Measurements from ENCODE around the gene NUDT13. TPM values are rescaled to one million over a fixed set of nuclear protein-coding genes. Genes with fewer than 3 reads are reported as not detected.

Gene NUDT13
- total and polyA plus RNA-seq, 9 of the 15 experiments (the other 6 are each of a cell fraction or from before 2014, with no cell fraction given), result 4.7 to 11.1 (median 5.6) TPM

GRCh38 chr10:73096449-73097304 is 13.6 kb upstream of the NUDT13 start, which contains the start of gene P4HA1 (continued):
- TF ChIP-seq IRF1 (CRISPR knock-in tag; IDR thresholded peaks at IDR 0.05; ENCODE audit: borderline replicate concordance) (peak; percentile 63; the same call in 1 of the 2 replicates), NR2C1 (IDR thresholded peaks at IDR 0.05) (no peak), NR2C1 (tag; IDR thresholded peaks at IDR 0.05) (no peak), ZNF23 (CRISPR knock-in tag; IDR thresholded peaks at IDR 0.05) (no peak), TARDBP (IDR thresholded peaks at IDR 0.05) (peak; percentile 100), SMARCE1 (IDR thresholded peaks at IDR 0.05) (peak; percentile 61; the same call in 1 of the 2 replicates), GABPB2 (CRISPR knock-in tag; conservative IDR thresholded peaks at IDR 0.05) (no peak), SMAD3 (CRISPR knock-in tag; conservative IDR thresholded peaks at IDR 0.05) (no peak), SIX5 (IDR thresholded peaks at IDR 0.05; ENCODE audit: borderline replicate concordance in 1 of 2, insufficient read depth in 1 of 2, low read depth in 1 of 2, low read length in 2 of 2) (no peak), SAFB2 (IDR thresholded peaks at IDR 0.05; ENCODE audit: borderline replicate concordance, low read depth, low read length, severe bottlenecking) (no peak), TCF7 (IDR thresholded peaks at IDR 0.05; ENCODE audit: borderline replicate concordance) (no peak), ZBTB17 (CRISPR knock-in tag; IDR thresholded peaks at IDR 0.05) (peak; percentile 77), ZBTB7A (IDR thresholded peaks at IDR 0.05; ENCODE audit: borderline replicate concordance, control insufficient read depth, low read depth, low read length) (peak; percentile 15; the same call in 1 of the 2 replicates), ATF3 (IDR thresholded peaks at IDR 0.05) (no peak), ATF3 (CRISPR knock-in tag; conservative IDR thresholded peaks at IDR 0.05) (peak; percentile 83), HNRNPK (IDR thresholded peaks at IDR 0.05; ENCODE audit: low read depth, low read length, poor library complexity, severe bottlenecking) (no peak), ARID4B (CRISPR knock-in tag; IDR thresholded peaks at IDR 0.05) (peak; percentile 91), EP300 (IDR thresholded peaks at IDR 0.05; ENCODE audit: low read length) (peak; percentile 34; the same call in 1 of the 2 replicates), ZNF146 (CRISPR knock-in tag; IDR thresholded peaks at IDR 0.05; ENCODE audit: unreplicated experiment) (no peak), RBM14 (IDR thresholded peaks at IDR 0.05; ENCODE audit: borderline replicate concordance, insufficient read depth, low read depth, low read length) (peak; percentile 77; the same call in 1 of the 2 replicates), LEF1 (IDR thresholded peaks at IDR 0.05) (no peak), SMARCA5 (IDR thresholded peaks at IDR 0.05) (no peak)

Data from K562 (cell line).